Activated naive CD4-positive, alpha-beta T cell (primary cell): ENCODE data around the gene RECQL.
"Not testable (repeated sequence)": the region's sequence is repeated elsewhere in the genome, so short reads cannot be mapped to it uniquely, and the experiment has no call there.

Experiments
- DNase-seq, 4 experiments: peaks; one replicate each; lab custom pipeline; 2025; lab: John Stamatoyannopoulos, UW

RECQL gene

GRCh38 chr12:21502872-21503271, 1.4 kb upstream of the RECQL start:
- DNase-seq, result no peak

- peak in 2 of 4 experiments; percentile 16 to 33 for DNase-seq
Measured at GRCh38 chr12:21502164-21502496, 695 bp upstream of the RECQL start.

GRCh38 chr12:21500786-21501257, 613 bp downstream of the RECQL start:
- DNase-seq, result no peak

- DNase-seq, result no peak
Measured at GRCh38 chr12:21499765-21500164, 1.7 kb downstream of the RECQL start.

- DNase-seq, result no peak
Measured at GRCh38 chr12:21485998-21486397, 15.4 kb downstream of the RECQL start.

- no peak for DNase-seq
Measured at GRCh38 chr12:21483531-21483930, 17.9 kb downstream of the RECQL start.

- no peak for DNase-seq
Measured at GRCh38 chr12:21478756-21479455, 22.5 kb downstream of the RECQL start.

- no peak for DNase-seq
Measured at GRCh38 chr12:21476949-21477348, 24.5 kb downstream of the RECQL start.

GRCh38 chr12:21475552-21475951, 25.9 kb downstream of the RECQL start:
- DNase-seq, result no peak

- DNase-seq, result no peak
Measured at GRCh38 chr12:21472197-21472823, 29.1 kb downstream of the RECQL start.

- no peak for DNase-seq
Measured at GRCh38 chr12:21471294-21471693, 30.1 kb downstream of the RECQL start.

- DNase-seq, result not testable (repeated sequence)
Measured at GRCh38 chr12:21467334-21467733, 34.1 kb downstream of the RECQL start.

- no peak for DNase-seq
Measured at GRCh38 chr12:21459474-21459873, 42.0 kb downstream of the RECQL start.

GRCh38 chr12:21456291-21456780, 45.1 kb downstream of the RECQL start:
- no peak for DNase-seq

GRCh38 chr12:21453312-21453852, 48.1 kb downstream of the RECQL start:
- DNase-seq, result no peak

- DNase-seq, result no peak
Measured at GRCh38 chr12:21451529-21451928, 49.9 kb downstream of the RECQL start.

- DNase-seq, result no peak
Measured at GRCh38 chr12:21444193-21445146, 57.0 kb downstream of the RECQL start.

- DNase-seq, result no peak
Measured at GRCh38 chr12:21439347-21439746, 62.1 kb downstream of the RECQL start.

- DNase-seq, result no peak
Measured at GRCh38 chr12:21438643-21439042, 62.8 kb downstream of the RECQL start.

- no peak for DNase-seq
Measured at GRCh38 chr12:21434699-21435098, 66.7 kb downstream of the RECQL start.

GRCh38 chr12:21433525-21433924, 67.9 kb downstream of the RECQL start:
- DNase-seq, result no peak

GRCh38 chr12:21429994-21430393, 71.4 kb downstream of the RECQL start:
- no peak for DNase-seq
